ENCODE results near the gene VIM.

DNA sequence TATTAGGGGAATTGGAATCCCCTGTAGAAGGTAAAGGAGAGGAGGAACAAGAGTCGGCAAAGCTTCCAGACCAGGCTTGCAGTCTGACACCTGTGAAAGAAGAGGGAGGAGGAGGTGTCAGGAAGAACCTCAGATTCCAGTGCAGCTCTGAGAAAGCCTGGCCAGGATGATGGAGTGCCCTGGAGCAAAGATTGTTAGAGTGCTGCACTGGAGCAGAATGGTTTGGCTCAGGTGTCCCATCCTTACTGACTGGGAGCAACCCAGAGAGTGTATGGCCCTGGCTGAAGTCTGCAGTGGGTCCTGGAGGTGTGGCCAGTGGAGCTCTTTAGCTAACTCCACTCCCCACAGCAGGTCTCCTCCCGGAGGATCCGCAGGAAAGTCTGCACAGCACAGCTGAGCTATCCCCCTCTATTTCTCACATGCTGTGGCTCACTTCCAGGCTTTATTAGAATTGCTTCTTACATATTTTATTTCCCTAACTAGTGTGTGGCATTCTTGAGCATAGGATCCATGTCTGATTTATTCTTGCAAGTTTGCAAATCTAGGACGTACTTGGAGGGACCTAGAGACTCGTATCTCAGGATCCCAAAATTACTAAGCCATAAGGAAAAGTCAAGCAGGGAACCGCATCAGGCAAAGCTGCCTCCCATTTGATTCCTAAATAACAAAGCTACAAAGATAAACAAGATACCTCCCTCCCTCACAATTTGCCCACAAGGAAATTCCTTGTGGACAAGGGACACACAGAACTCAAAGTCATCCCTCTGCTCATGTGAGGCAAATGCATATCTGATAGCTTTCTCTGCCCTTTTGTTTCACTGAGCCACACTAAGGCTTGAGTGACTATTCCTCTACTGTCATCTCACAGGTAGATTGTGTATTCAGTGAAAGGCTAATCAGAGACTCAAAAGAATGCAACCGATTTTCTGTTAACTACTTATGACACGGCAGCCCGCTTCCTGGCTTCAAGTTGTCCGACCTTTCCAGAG, 58.8 kb downstream of the VIM start:
- TF ChIP-seq, protein P1, sequence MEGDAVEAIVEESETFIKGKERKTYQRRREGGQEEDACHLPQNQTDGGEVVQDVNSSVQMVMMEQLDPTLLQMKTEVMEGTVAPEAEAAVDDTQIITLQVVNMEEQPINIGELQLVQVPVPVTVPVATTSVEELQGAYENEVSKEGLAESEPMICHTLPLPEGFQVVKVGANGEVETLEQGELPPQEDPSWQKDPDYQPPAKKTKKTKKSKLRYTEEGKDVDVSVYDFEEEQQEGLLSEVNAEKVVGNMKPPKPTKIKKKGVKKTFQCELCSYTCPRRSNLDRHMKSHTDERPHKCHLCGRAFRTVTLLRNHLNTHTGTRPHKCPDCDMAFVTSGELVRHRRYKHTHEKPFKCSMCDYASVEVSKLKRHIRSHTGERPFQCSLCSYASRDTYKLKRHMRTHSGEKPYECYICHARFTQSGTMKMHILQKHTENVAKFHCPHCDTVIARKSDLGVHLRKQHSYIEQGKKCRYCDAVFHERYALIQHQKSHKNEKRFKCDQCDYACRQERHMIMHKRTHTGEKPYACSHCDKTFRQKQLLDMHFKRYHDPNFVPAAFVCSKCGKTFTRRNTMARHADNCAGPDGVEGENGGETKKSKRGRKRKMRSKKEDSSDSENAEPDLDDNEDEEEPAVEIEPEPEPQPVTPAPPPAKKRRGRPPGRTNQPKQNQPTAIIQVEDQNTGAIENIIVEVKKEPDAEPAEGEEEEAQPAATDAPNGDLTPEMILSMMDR (IDR thresholded peaks at IDR 0.05): no peak
- TF ChIP-seq POLR2A (IDR thresholded peaks at IDR 0.05): no peak
